Superior temporal gyrus (tissue), 1 donor: ENCODE measurements around the gene AP1S1.

ENCODE experiments used
- DNase-seq: peaks from one replicate; pipeline ENCODE4 v3.0.0-alpha.2; 2016; ENCODE audit errors: extremely low spot score

Gene AP1S1

DNA sequence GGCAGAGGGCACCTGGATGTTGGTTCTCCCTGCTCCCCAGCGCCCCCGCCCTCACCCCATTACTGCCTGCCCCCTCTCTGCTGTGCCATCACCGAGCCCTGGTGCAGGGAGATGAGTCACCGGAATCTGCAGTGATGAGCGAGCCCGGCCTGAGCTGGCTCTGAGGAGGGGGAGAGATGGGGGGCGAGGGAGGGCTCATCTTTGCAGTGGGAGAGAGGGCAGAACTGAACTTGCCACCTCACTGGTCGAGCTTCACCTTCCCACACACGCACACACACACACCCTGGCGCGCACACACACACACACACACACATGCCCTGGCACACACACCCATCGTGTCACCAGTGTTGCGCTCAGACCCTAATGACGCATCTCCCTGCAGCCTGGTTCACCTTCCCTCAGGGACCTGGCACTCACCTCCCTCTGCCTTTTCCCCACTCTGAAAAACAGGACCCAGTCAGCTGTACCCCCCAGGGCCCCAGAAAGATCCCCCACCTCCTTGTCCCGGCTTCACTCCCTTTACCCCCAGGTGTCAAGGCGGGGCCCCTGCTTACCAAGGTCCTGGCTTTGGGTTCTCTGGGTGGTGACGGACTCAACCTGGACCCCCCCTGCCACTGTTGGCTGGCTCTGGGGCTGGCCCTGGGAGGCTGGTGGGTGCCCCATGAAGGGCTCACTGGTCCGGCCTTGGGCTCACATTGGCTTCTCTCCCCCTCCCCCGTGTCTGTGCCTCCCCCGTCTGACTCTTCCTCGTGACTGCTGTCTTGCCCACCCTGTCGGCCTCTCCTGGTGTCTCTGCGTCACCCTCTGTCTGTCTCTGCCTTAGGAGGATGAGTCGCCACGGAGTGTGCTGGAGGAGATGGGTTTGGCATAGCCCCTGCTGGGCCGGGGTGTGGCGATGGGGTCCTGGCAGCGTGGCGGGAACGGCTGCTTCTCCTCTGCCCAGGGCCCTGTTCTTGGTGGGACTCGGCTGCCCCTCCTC, 5.7 kb downstream of the AP1S1 start:
- DNase-seq: no peak

- no peak for DNase-seq
Measured at GRCh38 chr7:101160910-101161309, 6.6 kb downstream of the AP1S1 start.

- DNase-seq: no peak
Measured at GRCh38 chr7:101161692-101162471, 7.6 kb downstream of the AP1S1 start.

GRCh38 chr7:101162551-101163278, 8.4 kb downstream of the AP1S1 start:
- DNase-seq: no peak

DNA sequence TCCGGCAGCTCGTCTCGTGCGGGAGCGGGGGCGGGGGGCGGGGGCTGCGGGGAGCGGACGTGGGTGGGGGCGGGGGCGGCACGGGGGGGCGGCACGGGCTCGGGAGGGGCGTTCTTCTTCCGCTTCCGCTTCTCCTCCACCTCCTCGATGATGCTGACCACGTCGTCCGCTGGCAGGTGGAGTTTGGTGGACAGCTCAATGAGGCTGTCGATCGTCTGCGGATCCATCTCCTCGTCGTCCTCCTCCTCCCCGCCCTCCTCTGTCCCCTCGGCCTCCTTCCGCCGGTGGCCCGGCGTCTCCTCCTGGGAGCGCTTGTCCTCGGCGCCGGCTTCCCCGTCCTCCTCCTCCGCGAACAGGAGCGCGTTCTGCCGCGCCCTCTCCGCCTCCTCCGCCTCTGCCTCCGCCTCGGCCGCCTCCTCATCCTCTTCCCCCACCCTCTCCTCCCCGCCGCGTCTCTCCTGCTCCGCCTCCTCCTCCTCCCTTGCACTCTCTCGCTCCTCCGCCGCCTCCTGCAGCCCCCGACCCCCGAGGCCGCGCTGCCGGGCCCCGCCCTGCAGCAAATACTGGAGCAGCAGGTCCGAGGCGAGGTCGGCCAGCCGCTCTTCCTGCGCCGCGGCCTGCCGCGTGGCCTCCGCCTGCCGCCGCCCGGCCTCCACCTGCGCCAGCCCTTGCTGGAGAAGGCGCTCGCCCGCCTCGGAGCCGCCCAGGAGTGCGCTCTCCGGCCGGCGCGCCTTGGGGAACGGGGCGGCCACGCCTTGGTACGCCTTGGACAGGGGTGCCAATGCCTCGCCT, 9.2 kb downstream of the AP1S1 start:
- DNase-seq: no peak

DNA sequence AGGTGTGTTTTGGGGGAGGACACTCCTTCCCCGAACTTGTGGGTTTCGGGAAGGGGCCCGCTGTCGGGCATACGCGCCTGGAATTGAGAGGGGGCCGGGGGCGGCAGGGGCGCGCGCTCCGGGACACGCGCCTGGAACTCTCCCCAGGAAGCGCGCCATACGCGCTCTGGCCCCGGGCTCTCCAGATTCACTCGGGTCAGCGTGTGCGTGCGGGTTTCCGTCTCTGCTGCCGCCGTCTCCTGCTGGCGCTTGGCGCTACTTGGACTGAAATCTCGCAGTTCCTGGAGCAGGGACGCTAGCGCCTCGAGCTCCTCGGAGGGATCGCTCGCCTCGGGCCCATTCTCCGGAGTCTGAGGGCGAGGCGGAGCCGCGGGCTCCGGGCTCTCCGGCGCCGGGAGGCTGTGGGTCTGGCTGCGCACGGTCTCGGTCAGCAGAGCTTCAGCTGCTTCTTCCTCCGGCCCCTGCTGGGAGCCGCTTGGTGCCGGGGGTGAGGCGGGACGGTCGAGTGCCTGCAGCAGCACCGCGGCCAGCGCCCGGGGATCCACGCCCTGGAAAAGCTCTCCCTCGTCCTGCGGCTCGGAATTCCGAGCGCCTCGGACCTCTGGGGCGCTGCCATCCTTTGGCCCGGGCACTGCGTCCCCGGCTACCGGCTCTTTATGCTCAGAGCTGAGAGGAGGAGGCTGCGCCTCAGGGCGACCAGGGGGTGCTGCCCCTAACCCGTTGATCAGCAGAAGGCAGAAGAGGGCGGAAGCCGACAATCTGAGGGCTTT, 10.0 kb downstream of the AP1S1 start:
- DNase-seq: no peak

DNA sequence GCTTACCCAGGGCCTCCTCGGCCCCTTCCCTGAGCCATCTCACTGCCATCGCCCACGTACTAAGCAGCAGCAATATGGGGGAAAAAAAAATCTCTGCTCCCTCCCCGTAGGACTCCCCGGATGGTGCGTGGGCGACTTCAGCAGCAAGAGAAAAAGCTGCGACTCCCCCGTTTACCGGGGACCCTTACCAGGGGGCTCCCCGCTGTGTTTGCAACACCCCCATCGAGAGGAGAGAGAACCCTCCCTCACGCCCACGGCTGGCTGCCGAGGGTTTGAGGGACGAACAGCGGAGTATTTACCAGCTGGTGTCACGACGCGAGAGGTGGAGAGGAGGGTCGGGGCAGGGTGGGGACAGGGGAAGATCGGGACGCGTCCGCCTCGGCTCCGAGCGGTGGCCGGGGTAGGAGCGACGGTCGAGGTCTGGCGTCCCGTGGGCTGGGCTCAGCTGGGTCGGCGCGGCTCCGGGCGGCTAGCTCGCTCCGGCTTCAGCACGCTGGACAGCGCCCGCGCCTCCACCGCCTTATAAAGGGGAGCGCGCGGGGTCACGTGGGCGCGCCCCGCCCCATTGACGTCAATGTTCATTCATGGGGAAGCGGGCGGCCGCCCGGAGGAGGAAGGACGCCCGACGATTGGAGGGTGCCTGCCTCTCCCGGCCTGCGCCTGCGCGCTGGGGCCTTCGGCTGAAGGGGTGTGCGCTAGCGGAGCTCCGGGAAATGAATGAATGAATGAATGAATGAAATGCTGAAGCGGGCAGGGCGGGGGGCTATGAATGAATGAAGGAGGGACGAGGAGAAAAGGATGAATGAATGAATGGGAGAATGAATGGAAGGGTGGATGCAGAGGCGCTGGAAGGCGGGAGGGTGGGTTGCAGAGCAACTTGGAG, 11.0 kb downstream of the AP1S1 start, which contains the start of gene VGF:
TSS of gene VGF (minus strand) at position 495 of the 883 bp plus-strand sequence. CDS start 726 bp downstream, outside the sequence.
- peak; percentile 92 for DNase-seq

GRCh38 chr7:101165958-101166647, 11.8 kb downstream of the AP1S1 start:
- DNase-seq: no peak

- no peak for DNase-seq
Measured at GRCh38 chr7:101166648-101166908, 12.3 kb downstream of the AP1S1 start.

GRCh38 chr7:101166909-101167644, 12.8 kb downstream of the AP1S1 start:
- no peak for DNase-seq

DNA sequence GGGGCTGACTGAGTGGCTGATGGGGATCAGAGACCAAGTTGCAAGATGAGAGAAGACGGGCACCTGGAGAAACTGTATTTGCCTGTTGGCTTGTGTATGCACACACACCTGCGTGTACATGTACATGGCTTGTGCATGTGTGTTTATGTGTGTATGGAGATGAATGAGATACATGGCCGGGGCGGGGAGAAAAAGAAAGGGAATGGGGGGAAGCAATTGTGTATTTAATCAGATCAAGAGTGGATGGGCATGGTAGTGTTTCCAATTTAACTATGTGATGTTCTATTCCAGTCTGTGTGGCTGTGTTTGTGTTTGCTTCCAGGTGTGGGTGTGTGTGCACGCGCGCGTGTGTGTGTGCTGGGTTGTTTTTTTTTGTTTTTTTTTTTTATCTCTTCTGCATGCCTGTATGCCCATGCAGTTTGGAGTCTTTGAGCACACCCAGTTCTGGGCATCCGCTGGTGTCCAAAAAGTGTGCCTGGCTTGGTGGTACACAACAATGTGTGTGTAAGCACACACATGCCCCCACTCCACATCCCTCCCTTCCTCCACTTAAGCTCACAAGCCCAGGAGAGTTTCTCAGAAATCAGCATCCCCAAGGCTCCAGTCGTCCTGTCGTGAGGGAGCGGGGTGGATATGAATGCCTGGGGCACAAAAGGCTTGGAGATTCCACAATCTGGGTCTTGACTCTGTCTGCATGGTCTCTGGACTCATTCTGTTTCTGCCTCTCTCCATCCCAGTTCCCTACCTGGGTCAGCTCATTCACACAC, 13.6 kb downstream of the AP1S1 start:
- DNase-seq: no peak

DNA sequence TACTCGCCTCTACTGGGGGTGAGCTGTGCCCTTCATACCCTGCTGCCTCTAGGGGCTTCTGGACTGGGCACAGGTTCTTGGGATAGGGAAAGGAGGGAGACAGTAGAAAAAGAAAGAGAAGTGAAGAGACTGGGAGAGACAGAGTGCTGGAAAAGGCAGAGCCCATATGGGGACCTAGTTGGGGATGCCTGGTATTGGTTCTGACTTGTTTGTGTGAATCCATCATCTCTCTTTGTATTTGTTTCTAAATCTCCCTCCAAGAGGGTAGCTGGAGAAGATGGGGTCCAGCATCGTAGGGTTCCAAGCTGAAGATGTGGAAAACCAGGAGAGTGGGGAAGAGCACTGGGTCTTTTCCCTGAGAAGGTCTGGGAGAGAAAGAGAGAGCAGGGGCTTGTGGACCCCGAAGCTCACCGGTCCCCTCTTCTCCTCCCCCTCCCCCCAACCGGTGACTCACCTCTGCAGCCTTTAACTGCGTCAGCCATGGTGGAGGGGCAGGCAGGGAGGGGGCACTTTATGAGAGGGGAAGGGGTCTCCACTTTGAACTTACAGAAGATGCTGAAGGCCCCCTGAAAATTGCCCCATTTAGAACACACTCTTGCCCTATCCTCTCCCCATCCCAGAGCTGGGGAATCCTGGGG, 14.3 kb downstream of the AP1S1 start:
- DNase-seq: no peak

GRCh38 chr7:101169110-101169837, 15.0 kb downstream of the AP1S1 start:
- no peak for DNase-seq

DNA sequence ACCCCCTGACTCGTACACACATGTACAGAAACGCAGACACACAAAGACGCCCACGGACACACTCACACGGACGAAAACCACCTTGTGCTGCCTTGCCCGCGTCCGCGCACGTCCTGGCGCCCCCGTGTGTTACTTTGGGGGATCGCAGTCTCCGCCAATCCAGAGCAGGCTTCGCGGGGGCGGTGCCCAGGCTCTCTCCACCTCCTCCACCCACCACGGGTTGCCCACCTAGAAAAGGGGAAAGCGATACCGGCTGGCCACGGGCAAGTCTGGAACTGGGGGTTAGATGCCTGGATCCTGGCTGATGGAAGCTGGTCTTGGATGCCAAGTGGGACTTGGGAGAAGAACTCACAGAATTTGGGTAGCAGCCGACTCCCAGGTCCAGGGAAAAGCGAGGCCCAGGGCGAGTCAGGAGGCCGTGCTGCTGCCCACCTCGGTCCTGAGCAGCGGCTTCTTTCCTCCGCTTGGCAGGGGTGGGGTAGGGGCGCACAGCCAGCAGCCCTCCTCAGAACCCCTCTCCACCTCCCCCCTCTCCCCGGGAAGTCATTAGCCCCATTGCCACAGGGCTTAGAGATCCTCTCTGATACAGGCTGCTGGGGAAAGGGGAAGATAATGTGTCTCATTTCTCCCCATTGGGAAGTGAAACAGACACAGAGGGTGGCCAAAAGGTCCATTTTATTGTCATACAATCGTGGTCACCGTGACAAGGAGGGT, 15.7 kb downstream of the AP1S1 start:
- peak; percentile 57 for DNase-seq

- no peak for DNase-seq
Measured at GRCh38 chr7:101170617-101171441, 16.6 kb downstream of the AP1S1 start.
